IMR-90 (cell line): ENCODE measurements around the gene GRIN2A. TPM values are rescaled to one million over a fixed set of nuclear protein-coding genes. Genes with fewer than 3 reads are reported as not detected.

Source experiments
- ATAC-seq: fragments of 200-7000 bp; cut with Tn5 transposase; 2 replicates; pipeline ENCODE4 v1.9.1; 2020; ENCODE audit warnings: low read depth, mild to moderate bottlenecking, moderate library complexity
- BruUV-seq: library from RNA; stranded (reverse); fragments of 400-500 nt; replicated peaks from 2 replicates; lab custom pipeline; 2021; lab: Mats Ljungman, UMichigan
- CTCF ChIA-PET: fragments of 300-600 bp; formaldehyde crosslinking; extraction: SDS; loops from one replicate; lab custom pipeline; 2021; ENCODE audit warnings: antibody characterized with exemption; lab: Yijun Ruan, JAX
- POLR2A ChIA-PET: fragments of 300-600 bp; sonication (Branson Sonifier 250); formaldehyde crosslinking; loops from one replicate; lab custom pipeline; 2022; ENCODE audit warnings: antibody characterized with exemption; ENCODE audit not compliant: unreplicated experiment; lab: Charles Lee
- DNase-seq: peaks from one replicate; pipeline ENCODE4 v3.0.0; 2013
- H2AFZ ChIP-seq: replicated peaks from 2 replicates; pipeline ENCODE3; 2013; ENCODE audit warnings: low read length, mild to moderate bottlenecking; ENCODE audit not compliant: poor library complexity
- H2AK5ac ChIP-seq: 2 replicates; pipeline ENCODE4 v1.6.1; 2013; ENCODE audit warnings: low read depth, low read length, inconsistent platforms
- H2AK9ac ChIP-seq: replicated peaks from 2 replicates; pipeline ENCODE3; 2013; ENCODE audit warnings: mild to moderate bottlenecking, low read depth, low read length, moderate library complexity; ENCODE audit not compliant: poor library complexity
- H2BK120ac ChIP-seq: 2 replicates; pipeline ENCODE4 v1.6.1; 2013; ENCODE audit warnings: low read depth, low read length, inconsistent platforms
- H2BK15ac ChIP-seq: 3 replicates; pipeline ENCODE4 v1.6.1; 2013; ENCODE audit warnings: low read depth, low read length, inconsistent platforms
- H2BK20ac ChIP-seq: 2 replicates; pipeline ENCODE4 v1.6.1; 2013; ENCODE audit warnings: low read depth, mild to moderate bottlenecking, inconsistent platforms, low read length, moderate library complexity
- H2BK5ac ChIP-seq: 2 replicates; pipeline ENCODE4 v1.6.1; 2013; ENCODE audit warnings: mild to moderate bottlenecking, low read depth, low read length, inconsistent platforms; ENCODE audit not compliant: poor library complexity, severe bottlenecking
- H3K14ac ChIP-seq: replicated peaks from 2 replicates; pipeline ENCODE4 v1.6.1; 2013; ENCODE audit warnings: low read depth, low read length, inconsistent platforms
- H3K18ac ChIP-seq: 2 replicates; pipeline ENCODE4 v1.6.1; 2013; ENCODE audit warnings: low read depth, low read length, control low read depth
- H3K23ac ChIP-seq: 2 replicates; pipeline ENCODE4 v1.6.1; 2013; ENCODE audit warnings: low read depth, low read length, inconsistent platforms
- H3K27ac ChIP-seq: 2 replicates; pipeline ENCODE4 v1.5.1; 2013; ENCODE audit warnings: mild to moderate bottlenecking, control low read depth, low read length; ENCODE audit not compliant: insufficient read depth
- H3K27me3 ChIP-seq: 2 replicates; pipeline ENCODE4 v1.6.1; 2013; ENCODE audit warnings: low read length; ENCODE audit not compliant: control insufficient read depth, insufficient read depth
- H3K36me3 ChIP-seq: 2 replicates; pipeline ENCODE4 v1.6.1; 2013; ENCODE audit warnings: low read length, mixed read lengths; ENCODE audit not compliant: control insufficient read depth, insufficient read depth
- H3K4ac ChIP-seq: 2 replicates; pipeline ENCODE4 v1.6.1; 2013; ENCODE audit warnings: low read depth, low read length, inconsistent platforms
- H3K4me1 ChIP-seq: 2 replicates; pipeline ENCODE4 v1.6.1; 2013; ENCODE audit warnings: low read length, mixed read lengths; ENCODE audit not compliant: control insufficient read depth, insufficient read depth
- H3K4me2 ChIP-seq: 2 replicates; pipeline ENCODE4 v1.6.1; 2013; ENCODE audit warnings: low read depth, mild to moderate bottlenecking, control low read depth, low read length, moderate library complexity
- H3K4me3 ChIP-seq: 2 replicates; pipeline ENCODE4 v1.5.1; 2013; ENCODE audit warnings: low read depth, mild to moderate bottlenecking, control low read depth, low read length, moderate library complexity; ENCODE audit not compliant: insufficient read depth
- H3K56ac ChIP-seq: 2 replicates; pipeline ENCODE4 v1.6.1; 2013; ENCODE audit warnings: low read length, inconsistent platforms; ENCODE audit not compliant: insufficient read depth; ENCODE audit errors: extremely low read depth
- H3K79me1 ChIP-seq, 2 experiments: 2 replicates each; pipeline ENCODE4 v1.6.1; 2013; ENCODE audit warnings: low read length in 2 of 2, inconsistent platforms in 1 of 2, low read depth in 1 of 2
- H3K9ac ChIP-seq: 2 replicates; pipeline ENCODE4 v1.6.1; 2013; ENCODE audit warnings: low read depth, low read length, control low read depth
- H3K9me1 ChIP-seq: 2 replicates; pipeline ENCODE4 v1.6.1; 2013; ENCODE audit warnings: low read length, inconsistent platforms; ENCODE audit not compliant: insufficient read depth
- H3K9me3 ChIP-seq: 2 replicates; pipeline ENCODE4 v1.6.1; 2013; ENCODE audit warnings: low read length; ENCODE audit not compliant: control insufficient read depth, insufficient read depth
- H4K20me1 ChIP-seq: 2 replicates; pipeline ENCODE4 v1.6.1; 2013; ENCODE audit warnings: low read length, inconsistent platforms; ENCODE audit not compliant: insufficient read depth
- H4K5ac ChIP-seq: 2 replicates; pipeline ENCODE4 v1.6.1; 2013; ENCODE audit warnings: mild to moderate bottlenecking, low read depth, low read length, control low read depth
- H4K8ac ChIP-seq, 2 experiments: 2 replicates each; pipeline ENCODE4 v1.6.1; 2013; ENCODE audit warnings: low read depth in 2 of 2, low read length in 2 of 2, control low read depth in 1 of 2, inconsistent platforms in 1 of 2
- H4K91ac ChIP-seq: 2 replicates; pipeline ENCODE4 v1.6.1; 2013; ENCODE audit warnings: low read depth, low read length, inconsistent platforms; ENCODE audit not compliant: insufficient read depth
- BHLHE40 ChIP-seq: fragments of 150-350 bp; IDR thresholded peaks from 2 replicates; pipeline ENCODE4 v1.6.1; 2016; ENCODE audit warnings: mild to moderate bottlenecking, low read depth, low read length
- CEBPB ChIP-seq: IDR thresholded peaks from 2 replicates; pipeline ENCODE4 v1.6.1; 2012; ENCODE audit warnings: low read depth, low read length, improper control_type of control experiment
- CHD1 ChIP-seq: IDR thresholded peaks from 2 replicates; pipeline ENCODE4 v1.6.1; 2012; ENCODE audit warnings: low read depth, low read length, improper control_type of control experiment
- CTCF ChIP-seq: conservative IDR thresholded peaks from 2 replicates; pipeline ENCODE4 v1.5.1; 2012; ENCODE audit warnings: mild to moderate bottlenecking, low read depth, low read length, improper control_type of control experiment
- ELK1 ChIP-seq: fragments of 150-350 bp; IDR thresholded peaks from 2 replicates; pipeline ENCODE4 v1.6.1; 2016; ENCODE audit warnings: low read depth, mild to moderate bottlenecking, low read length, moderate library complexity, borderline replicate concordance
- FOS ChIP-seq: fragments of 150-350 bp; IDR thresholded peaks from 2 replicates; pipeline ENCODE4 v1.6.1; 2016; ENCODE audit warnings: low read depth, low read length
- MAFK ChIP-seq: IDR thresholded peaks from 2 replicates; pipeline ENCODE4 v1.6.1; 2012; ENCODE audit warnings: low read depth, low read length, improper control_type of control experiment
- MAZ ChIP-seq: IDR thresholded peaks from 2 replicates; pipeline ENCODE4 v1.6.1; 2012; ENCODE audit warnings: low read depth, mild to moderate bottlenecking, low read length, improper control_type of control experiment, moderate library complexity, borderline replicate concordance
- MXI1 ChIP-seq: IDR thresholded peaks from 2 replicates; pipeline ENCODE4 v1.6.1; 2012; ENCODE audit warnings: low read depth, mild to moderate bottlenecking, low read length, moderate library complexity, borderline replicate concordance
- NFE2L2 ChIP-seq: fragments of 150-350 bp; IDR thresholded peaks from 2 replicates; pipeline ENCODE4 v1.6.1; 2016; ENCODE audit warnings: low read depth, mild to moderate bottlenecking, low read length
- POLR2A ChIP-seq: IDR thresholded peaks from 2 replicates; pipeline ENCODE4 v1.6.1; 2012; ENCODE audit warnings: mild to moderate bottlenecking, low read depth, low read length
- RAD21 ChIP-seq: IDR thresholded peaks from 2 replicates; pipeline ENCODE4 v1.6.1; 2012; ENCODE audit warnings: low read length, improper control_type of control experiment
- RCOR1 ChIP-seq: IDR thresholded peaks from 2 replicates; pipeline ENCODE4 v1.6.1; 2012; ENCODE audit warnings: mild to moderate bottlenecking, low read length, improper control_type of control experiment; ENCODE audit not compliant: insufficient replicate concordance
- RFX5 ChIP-seq: IDR thresholded peaks from 2 replicates; pipeline ENCODE4 v1.8.0; 2012; ENCODE audit warnings: low read depth, mild to moderate bottlenecking, low read length, moderate library complexity
- SMC3 ChIP-seq: fragments of 150-350 bp; IDR thresholded peaks from 2 replicates; pipeline ENCODE4 v1.6.1; 2016; ENCODE audit warnings: low read depth, mild to moderate bottlenecking, antibody characterized with exemption, low read length, moderate library complexity
- USF2 ChIP-seq: fragments of 150-350 bp; IDR thresholded peaks from 2 replicates; pipeline ENCODE4 v1.6.1; 2017; ENCODE audit warnings: mild to moderate bottlenecking, antibody characterized with exemption, low read length, low read depth
- WGBS, 2 experiments: methylation state at CpG; one replicate each; pipeline versions ENCODE4 v1.1.5 to v1.1.7; 2013; ENCODE audit warnings: missing lambda C conversion rate in 2 of 2; ENCODE audit not compliant: insufficient read length in 1 of 2; ENCODE audit errors: extremely low coverage in 2 of 2; 5-methylcytosine and 5-hydroxymethylcytosine counted together
- dilution Hi-C: fragments of 300-500 bp; cut with HindIII; formaldehyde crosslinking; loops from one replicate; pipeline ENCODE4 v1.14.3; 2018; ENCODE audit warnings: low sequenced_read_pairs; ENCODE audit not compliant: unreplicated experiment
- in situ Hi-C: fragments of 300-500 bp; cut with MboI; formaldehyde crosslinking; loops from 3 replicates; pipeline ENCODE4 v1.14.3; 2019; ENCODE audit warnings: low sequenced_read_pairs, inconsistent platforms, mixed read lengths
- intact Hi-C: fragments of 100-400 bp; cut with micrococcal nuclease; formaldehyde crosslinking; loops from 2 replicates; pipeline ENCODE4 v1.10.0; 2022
- polyA plus RNA-seq, 3 experiments: library from polyadenylated mRNA; depleted of rRNA; stranded (reverse); fragments of >200 nt; gene quantifications; 2 replicates each; pipeline ENCODE4 v1.2.3, GENCODE V29; 2012; ENCODE audit warnings: low replicate concordance in 1 of 3
- total RNA-seq: library from RNA; depleted of rRNA; stranded (reverse); fragments of >200 nt; gene quantifications from 2 replicates; pipeline ENCODE4 v1.2.3, GENCODE V29; 2012

Gene GRIN2A
- total and polyA plus RNA-seq, 2 of the 4 experiments (the other 2 are of a cell fraction): under 0.01 TPM; not detected in 1

GRCh38 chr16:9816644-9817043, 365.6 kb downstream of the GRIN2A start:
- H3K4me3 ChIP-seq: no peak overlapping the region
- no TSS peak for BruUV-seq
- no peak overlapping the region for H3K4me2 ChIP-seq
- no peaks in the 10 kb centered on the region for H3K27me3 ChIP-seq
- H3K14ac ChIP-seq: no peak overlapping the region
- TF ChIP-seq ELK1 (no peak), SMC3 (no peak), USF2 (no peak), RFX5 (no peak), MAFK (no peak), MAZ (no peak), BHLHE40 (no peak), FOS (no peak), CHD1 (no peak), CEBPB (no peak), MXI1 (no peak), RAD21 (no peak), CTCF (no peak), RCOR1 (no peak), POLR2A (no peak), NFE2L2 (no peak)
- H2AFZ ChIP-seq: no peak overlapping the region
- H2BK20ac ChIP-seq: no peak overlapping the region
- no peak overlapping the region for H4K5ac ChIP-seq
- H2AK9ac ChIP-seq: no peak overlapping the region
- no peaks in the 10 kb centered on the region for H3K9me1 ChIP-seq
- H2BK15ac ChIP-seq: no peak overlapping the region
- H3K36me3 ChIP-seq: no peaks in the 10 kb centered on the region
- dilution Hi-C loops: no loop called here
- H3K4me1 ChIP-seq: no peaks in the 10 kb centered on the region
- H2BK5ac ChIP-seq: no peak overlapping the region
- H3K56ac ChIP-seq: no peak overlapping the region
- H4K8ac ChIP-seq: no peak overlapping the region
- H4K91ac ChIP-seq: no peak overlapping the region
- POLR2A ChIA-PET: no interaction called here
- no peak overlapping the region for H3K27ac ChIP-seq
- in situ Hi-C loops: no loop called here
- no peak overlapping the region for H2BK120ac ChIP-seq
- intact Hi-C loops: no loop called here
- H3K4ac ChIP-seq: no peak overlapping the region
- DNase-seq (no peak), ATAC-seq (no peak)
- H3K18ac ChIP-seq: no peak overlapping the region
- no peak overlapping the region for H3K23ac ChIP-seq
- no peak overlapping the region for H3K9ac ChIP-seq
- H3K79me1 ChIP-seq: no peaks in the 10 kb centered on the region
- no peak overlapping the region for H2AK5ac ChIP-seq
- CTCF ChIA-PET: no interaction called here
- no peaks in the 10 kb centered on the region for H4K20me1 ChIP-seq
- H3K9me3 ChIP-seq: peaks cover 9% of the 10 kb centered on the region
- WGBS, 2 experiments: no CpG with 5 or more reads among the region's 2 CpGs
